HG02678 (cell line): ENCODE results near the gene ABLIM1.

Experiments used
- ATAC-seq: cut with Tn5 transposase; IDR thresholded peaks from one replicate; pipeline ENCODE4 v1.9.1; 2021; ENCODE audit warnings: mild to moderate bottlenecking, moderate library complexity; ENCODE audit not compliant: unreplicated experiment

ABLIM1 gene

DNA sequence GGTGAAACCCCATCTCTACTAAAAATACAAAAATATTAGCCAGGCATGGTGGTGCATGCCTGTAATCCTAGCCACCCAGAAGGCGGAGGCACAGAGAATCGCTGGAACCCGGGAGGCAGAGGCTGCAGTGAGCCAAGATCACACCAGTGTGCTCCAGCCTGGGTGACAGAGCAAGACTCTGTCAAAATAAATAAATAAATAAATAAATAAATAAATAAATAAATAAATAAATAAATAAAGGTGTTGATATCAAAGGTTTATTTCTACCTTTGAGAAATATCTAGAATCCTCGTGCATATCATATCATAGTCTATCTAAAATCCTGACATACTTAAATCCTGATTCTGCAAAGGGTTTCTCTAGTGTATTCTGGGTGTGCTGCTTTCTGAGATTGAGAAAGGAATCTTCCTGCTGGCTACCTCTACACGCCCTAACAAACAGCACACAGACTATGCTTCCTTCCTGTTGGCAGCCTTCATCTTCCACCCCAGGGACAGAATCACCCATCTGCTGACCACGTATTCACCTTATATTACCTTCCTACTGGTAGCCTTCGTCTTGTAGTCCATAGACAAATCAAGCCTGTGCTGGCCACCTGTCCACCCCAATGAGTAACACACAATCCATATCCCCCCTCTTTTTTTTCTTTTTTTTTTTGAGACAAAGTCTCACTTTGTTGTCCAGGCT is 8.7 kb downstream of the ABLIM1 start:
- no peak for ATAC-seq

GRCh38 chr10:114648368-114648767 is 9.7 kb downstream of the ABLIM1 start:
- ATAC-seq = no peak

- no peak for ATAC-seq
These were observed 10.4 kb downstream of the ABLIM1 start for GRCh38 chr10:114647545-114648138.

GRCh38 chr10:114646426-114646825 is 11.6 kb downstream of the ABLIM1 start:
- no peak for ATAC-seq

- no peak for ATAC-seq
These were observed 12.4 kb downstream of the ABLIM1 start for GRCh38 chr10:114645706-114646105.

- no peak for ATAC-seq
These were observed 14.9 kb downstream of the ABLIM1 start for GRCh38 chr10:114643158-114643557.

- ATAC-seq = no peak
These were observed 15.3 kb downstream of the ABLIM1 start for GRCh38 chr10:114642729-114643128.

- ATAC-seq = peak; percentile 67
These were observed 19.1 kb downstream of the ABLIM1 start for GRCh38 chr10:114638821-114639625.

DNA sequence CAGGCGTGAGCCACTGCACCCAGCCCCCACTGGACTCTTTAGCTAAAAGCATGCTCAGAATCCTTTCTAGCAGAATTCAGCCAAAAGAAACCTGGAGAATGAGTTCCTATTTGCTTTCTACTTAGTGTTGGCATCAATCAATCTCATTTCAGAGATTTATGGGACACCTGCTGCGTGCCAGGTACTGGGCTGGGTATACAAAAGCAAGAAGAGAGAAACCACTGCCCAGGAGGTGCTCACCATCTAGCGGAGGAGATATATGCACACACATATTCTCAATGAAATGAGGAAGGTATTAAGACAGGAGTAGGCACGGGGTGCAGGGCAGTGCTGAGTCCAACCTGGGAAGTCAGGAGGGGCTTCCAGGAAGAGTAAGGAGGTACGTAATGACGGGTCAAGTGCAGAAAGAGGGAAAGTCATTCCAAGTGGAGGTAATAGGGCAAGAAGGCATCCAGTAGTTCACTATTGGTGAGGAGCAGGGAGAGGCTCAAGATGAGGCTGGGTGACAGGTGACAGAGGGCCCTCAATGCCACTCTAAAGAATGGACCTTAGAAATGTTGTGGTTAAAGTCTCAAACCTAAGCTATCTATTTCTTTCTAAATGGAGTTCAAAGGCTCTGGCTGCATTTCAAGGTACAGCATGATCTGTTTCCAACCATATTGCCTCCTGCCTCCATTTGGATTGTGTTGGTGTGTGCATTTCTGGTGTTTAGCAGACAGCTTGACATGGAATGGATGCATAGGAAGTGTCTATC is 22.1 kb downstream of the ABLIM1 start:
- ATAC-seq = no peak

DNA sequence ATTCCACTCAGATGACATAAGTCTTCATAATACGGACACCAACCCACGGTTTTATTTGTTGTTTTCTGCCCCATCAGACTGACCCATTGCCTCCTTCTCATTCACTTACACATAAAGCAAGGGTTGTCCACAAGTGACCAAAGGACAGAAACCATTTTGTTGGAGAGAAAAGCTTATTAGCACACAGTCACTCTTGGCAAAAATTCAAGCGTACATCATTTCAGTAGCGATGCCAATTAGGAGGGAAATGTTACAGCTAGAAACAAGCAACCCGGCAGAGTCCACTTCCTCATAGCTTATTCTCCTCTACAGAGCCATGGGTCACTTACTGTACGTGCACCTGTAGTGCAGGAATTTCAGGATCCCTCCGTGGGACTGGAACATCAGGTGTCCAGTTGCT is 23.0 kb downstream of the ABLIM1 start:
- no peak for ATAC-seq

- no peak for ATAC-seq
These were observed 23.5 kb downstream of the ABLIM1 start for GRCh38 chr10:114634609-114634979.

DNA sequence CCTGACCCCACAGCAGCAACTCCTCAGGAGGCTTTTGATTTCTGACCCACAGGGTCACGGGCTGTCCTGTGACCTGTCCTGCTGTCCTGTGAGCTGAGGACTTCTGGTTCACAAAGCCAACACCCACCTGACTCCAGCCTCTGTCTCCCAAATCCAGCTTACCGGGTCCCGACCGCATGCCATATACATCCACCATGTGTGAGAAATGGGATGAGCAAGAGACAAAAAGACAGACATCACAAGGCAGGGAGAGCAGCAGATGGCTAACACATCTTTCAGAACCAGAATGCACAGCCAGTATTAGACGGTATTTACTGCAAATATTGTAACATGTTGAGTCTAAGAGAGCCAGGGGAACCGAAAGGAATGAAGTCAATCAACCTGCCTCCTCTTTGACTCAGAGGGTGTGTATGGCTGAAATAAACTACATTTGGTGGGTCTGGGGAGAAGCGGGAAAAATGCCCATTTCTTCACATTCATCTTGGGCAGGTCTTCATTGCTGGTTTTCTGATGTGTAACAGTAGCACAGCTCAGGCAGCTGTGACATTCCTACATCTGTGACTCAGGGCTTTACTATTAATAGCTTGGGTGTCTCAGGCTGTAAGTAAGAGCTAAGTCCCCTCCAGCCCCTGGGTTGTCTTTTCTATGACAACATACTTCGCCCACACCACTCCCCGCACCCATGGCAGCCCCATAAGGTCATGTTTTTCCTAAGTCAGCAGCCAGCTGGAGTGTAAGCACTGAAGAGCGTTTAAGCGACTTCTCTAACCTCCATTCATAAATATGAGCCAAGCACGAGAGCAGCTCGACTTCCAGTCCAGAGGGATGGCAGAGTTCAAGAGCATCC is 25.0 kb downstream of the ABLIM1 start:
- ATAC-seq = no peak

GRCh38 chr10:114631666-114632417 is 26.2 kb downstream of the ABLIM1 start:
- peak; percentile 91 for ATAC-seq

- ATAC-seq = no peak
These were observed 26.9 kb downstream of the ABLIM1 start for GRCh38 chr10:114631090-114631665.

DNA sequence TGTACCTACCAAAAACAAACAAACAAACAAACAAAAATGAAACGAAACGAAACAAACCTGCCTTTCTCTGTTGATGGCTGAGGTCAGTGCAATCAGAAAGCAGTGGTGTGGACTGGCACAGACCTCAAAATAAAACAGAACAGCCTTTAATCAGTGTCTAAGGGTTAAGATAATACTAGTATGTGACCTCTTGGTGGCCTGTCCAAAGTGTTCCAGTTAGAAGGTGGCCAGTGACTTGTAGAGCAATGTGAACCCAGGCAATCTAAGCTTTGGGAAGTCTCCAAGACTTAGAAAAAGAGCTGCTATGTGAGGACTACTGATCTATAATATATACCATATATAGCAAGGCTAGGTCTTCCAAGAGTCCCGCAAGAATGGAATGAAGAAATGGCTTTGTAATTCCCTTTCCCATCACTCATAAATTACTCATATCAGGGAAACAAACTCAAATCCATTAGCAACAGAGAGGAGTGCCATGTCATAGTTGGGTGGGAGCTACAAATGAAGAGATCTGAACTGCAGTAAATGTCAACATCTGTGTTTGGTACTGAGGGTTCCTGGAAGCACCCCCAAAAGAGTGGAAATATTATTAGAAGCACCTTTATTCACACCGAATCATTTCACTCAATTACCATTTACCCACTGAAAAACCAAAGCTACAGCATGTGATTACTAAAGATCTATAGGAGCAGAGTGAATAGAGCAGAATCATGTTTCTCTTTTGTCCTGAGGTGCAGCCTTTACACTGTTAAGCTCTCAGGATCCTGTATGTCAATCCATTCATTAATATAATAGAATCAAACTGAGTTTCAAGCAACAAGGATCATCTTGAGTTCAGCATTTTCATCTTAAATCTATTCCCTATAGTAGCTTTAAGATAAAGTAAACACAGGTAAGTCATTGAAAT is 28.0 kb downstream of the ABLIM1 start:
- no peak for ATAC-seq

- no peak for ATAC-seq
These were observed 28.8 kb downstream of the ABLIM1 start for GRCh38 chr10:114629083-114629823.

DNA sequence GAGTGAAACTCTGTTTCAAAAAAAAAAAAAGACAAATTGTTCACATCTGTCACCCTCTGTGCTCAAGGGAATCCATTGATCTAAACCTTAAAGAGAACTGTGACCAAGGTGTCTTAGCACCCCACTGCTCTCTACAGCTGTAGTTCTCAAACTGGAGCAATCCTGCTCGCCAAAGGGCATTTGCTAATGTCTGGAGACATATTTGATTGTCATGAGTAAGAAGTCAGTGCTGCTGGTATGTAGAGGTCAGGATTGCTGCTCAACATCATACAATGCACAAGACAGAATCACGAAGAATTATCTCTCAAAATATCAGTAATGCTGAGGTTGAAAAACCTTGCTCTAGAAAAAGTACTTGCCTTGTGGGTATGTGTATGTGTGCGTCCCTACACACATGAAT is 30.0 kb downstream of the ABLIM1 start:
- ATAC-seq = no peak

GRCh38 chr10:114626841-114627240 is 31.2 kb downstream of the ABLIM1 start:
- ATAC-seq = no peak
